ENCODE measurements around the gene TMED4.

TMED4 gene

GRCh38 chr7:44581879-44582603 lies at the start of gene TMED4:
Gene TMED4, minus strand, starts transcription at chr7:44582231. Its CDS starts 25 bp downstream, at chr7:44582206.
- no peak for TF ChIP-seq ZNF274 (IDR thresholded peaks at IDR 0.05; ENCODE audit: low read depth, low read length)
- no peak for TF ChIP-seq SUZ12 (IDR thresholded peaks at IDR 0.05; ENCODE audit: extremely low read depth, insufficient read depth, insufficient read length)
- TF ChIP-seq YY1 (IDR thresholded peaks at IDR 0.05; ENCODE audit: insufficient read depth, insufficient read length): no peak
- peaks cover 3% of the 10 kb centered on the region for H3K4me1 ChIP-seq (ENCODE audit: insufficient read depth, insufficient read length)
- peak within 1 kb of the TSS; percentile 89 for H3K4me3 ChIP-seq (ENCODE audit: insufficient read length, low read depth)
- peak; percentile 99 for DNase-seq (ENCODE audit: low read depth, low spot score)
- H3K27me3 ChIP-seq (ENCODE audit: insufficient read depth, insufficient read length): no peaks in the 10 kb centered on the region
- H3K9ac ChIP-seq (ENCODE audit: insufficient read length, low read depth): peak within 1 kb of the TSS; percentile 98
- H3K36me3 ChIP-seq (ENCODE audit: insufficient read depth, insufficient read length, low read length): peaks cover 40% of the 10 kb centered on the region
- H3K9me3 ChIP-seq (ENCODE audit: insufficient read depth, low read length): no peaks in the 10 kb centered on the region

- DNase-seq (ENCODE audit: low read depth, low spot score): no peak
- Histone ChIP-seq H3K9me3 (ENCODE audit: insufficient read depth, low read length) (no peaks in the 10 kb centered on the region), H3K36me3 (ENCODE audit: insufficient read depth, insufficient read length, low read length) (peaks cover 53% of the 10 kb centered on the region), H3K9ac (ENCODE audit: insufficient read length, low read depth) (no peak overlapping the region), H3K4me1 (ENCODE audit: insufficient read depth, insufficient read length) (peaks cover 7% of the 10 kb centered on the region), H3K27me3 (ENCODE audit: insufficient read depth, insufficient read length) (no peaks in the 10 kb centered on the region), H3K4me3 (ENCODE audit: insufficient read length, low read depth) (no peak overlapping the region)
- TF ChIP-seq ZNF274 (IDR thresholded peaks at IDR 0.05; ENCODE audit: low read depth, low read length): no peak
- no peak for TF ChIP-seq SUZ12 (IDR thresholded peaks at IDR 0.05; ENCODE audit: extremely low read depth, insufficient read depth, insufficient read length)
- no peak for TF ChIP-seq YY1 (IDR thresholded peaks at IDR 0.05; ENCODE audit: insufficient read depth, insufficient read length)
Observed at GRCh38 chr7:44631458-44632115, 49.6 kb upstream of the TMED4 start.

GRCh38 chr7:44630792-44631457 lies 48.9 kb upstream of the TMED4 start:
- H3K9ac ChIP-seq (ENCODE audit: insufficient read length, low read depth): no peak overlapping the region
- no peaks in the 10 kb centered on the region for H3K9me3 ChIP-seq (ENCODE audit: insufficient read depth, low read length)
- H3K4me1 ChIP-seq (ENCODE audit: insufficient read depth, insufficient read length): peaks cover 6% of the 10 kb centered on the region
- no peak overlapping the region for H3K4me3 ChIP-seq (ENCODE audit: insufficient read length, low read depth)
- no peaks in the 10 kb centered on the region for H3K27me3 ChIP-seq (ENCODE audit: insufficient read depth, insufficient read length)
- TF ChIP-seq SUZ12 (IDR thresholded peaks at IDR 0.05; ENCODE audit: extremely low read depth, insufficient read depth, insufficient read length) (no peak), YY1 (IDR thresholded peaks at IDR 0.05; ENCODE audit: insufficient read depth, insufficient read length) (no peak), ZNF274 (IDR thresholded peaks at IDR 0.05; ENCODE audit: low read depth, low read length) (no peak)
- H3K36me3 ChIP-seq (ENCODE audit: insufficient read depth, insufficient read length, low read length): peaks cover 53% of the 10 kb centered on the region
- DNase-seq (ENCODE audit: low read depth, low spot score): no peak

- H3K36me3 ChIP-seq (ENCODE audit: insufficient read depth, insufficient read length, low read length): peaks cover 62% of the 10 kb centered on the region
- no peak for DNase-seq (ENCODE audit: low read depth, low spot score)
- no peak overlapping the region for H3K9ac ChIP-seq (ENCODE audit: insufficient read length, low read depth)
- TF ChIP-seq YY1 (IDR thresholded peaks at IDR 0.05; ENCODE audit: insufficient read depth, insufficient read length) (no peak), SUZ12 (IDR thresholded peaks at IDR 0.05; ENCODE audit: extremely low read depth, insufficient read depth, insufficient read length) (no peak), ZNF274 (IDR thresholded peaks at IDR 0.05; ENCODE audit: low read depth, low read length) (no peak)
- H3K27me3 ChIP-seq (ENCODE audit: insufficient read depth, insufficient read length): no peaks in the 10 kb centered on the region
- H3K9me3 ChIP-seq (ENCODE audit: insufficient read depth, low read length): no peaks in the 10 kb centered on the region
- peaks cover 6% of the 10 kb centered on the region for H3K4me1 ChIP-seq (ENCODE audit: insufficient read depth, insufficient read length)
- H3K4me3 ChIP-seq (ENCODE audit: insufficient read length, low read depth): no peak overlapping the region
Observed at GRCh38 chr7:44629829-44630522, 47.9 kb upstream of the TMED4 start.

- no peaks in the 10 kb centered on the region for H3K27me3 ChIP-seq (ENCODE audit: insufficient read depth, insufficient read length)
- H3K4me1 ChIP-seq (ENCODE audit: insufficient read depth, insufficient read length): peaks cover 3% of the 10 kb centered on the region
- H3K4me3 ChIP-seq (ENCODE audit: insufficient read length, low read depth): no peak overlapping the region
- TF ChIP-seq YY1 (IDR thresholded peaks at IDR 0.05; ENCODE audit: insufficient read depth, insufficient read length): no peak
- TF ChIP-seq ZNF274 (IDR thresholded peaks at IDR 0.05; ENCODE audit: low read depth, low read length): no peak
- no peak for TF ChIP-seq SUZ12 (IDR thresholded peaks at IDR 0.05; ENCODE audit: extremely low read depth, insufficient read depth, insufficient read length)
- peaks cover 55% of the 10 kb centered on the region for H3K36me3 ChIP-seq (ENCODE audit: insufficient read depth, insufficient read length, low read length)
- no peaks in the 10 kb centered on the region for H3K9me3 ChIP-seq (ENCODE audit: insufficient read depth, low read length)
- no peak overlapping the region for H3K9ac ChIP-seq (ENCODE audit: insufficient read length, low read depth)
- no peak for DNase-seq (ENCODE audit: low read depth, low spot score)
Observed at GRCh38 chr7:44626620-44627019, 44.6 kb upstream of the TMED4 start.

GRCh38 chr7:44625526-44626471 lies 43.8 kb upstream of the TMED4 start:
- H3K4me3 ChIP-seq (ENCODE audit: insufficient read length, low read depth): no peak overlapping the region
- TF ChIP-seq ZNF274 (IDR thresholded peaks at IDR 0.05; ENCODE audit: low read depth, low read length) (no peak), YY1 (IDR thresholded peaks at IDR 0.05; ENCODE audit: insufficient read depth, insufficient read length) (no peak), SUZ12 (IDR thresholded peaks at IDR 0.05; ENCODE audit: extremely low read depth, insufficient read depth, insufficient read length) (no peak)
- H3K9ac ChIP-seq (ENCODE audit: insufficient read length, low read depth): no peak overlapping the region
- no peaks in the 10 kb centered on the region for H3K27me3 ChIP-seq (ENCODE audit: insufficient read depth, insufficient read length)
- H3K9me3 ChIP-seq (ENCODE audit: insufficient read depth, low read length): no peaks in the 10 kb centered on the region
- DNase-seq (ENCODE audit: low read depth, low spot score): no peak
- peaks cover 3% of the 10 kb centered on the region for H3K4me1 ChIP-seq (ENCODE audit: insufficient read depth, insufficient read length)
- peaks cover 49% of the 10 kb centered on the region for H3K36me3 ChIP-seq (ENCODE audit: insufficient read depth, insufficient read length, low read length)
